Kasumi-1 (cell line): ENCODE measurements around the gene OTX1.
"Not testable (repeated sequence)": the region's sequence is repeated elsewhere in the genome, so short reads cannot be mapped to it uniquely, and the experiment has no call there.

Source experiments
- DNase-seq, 2 experiments: peaks; one replicate each; lab custom pipeline; 2025; lab: John Stamatoyannopoulos, UW

Gene OTX1

GRCh38 chr2:63050334-63051041, at the start of gene OTX1:
OTX1 (plus strand) TSS chr2:63050830; CDS start chr2:63052991, 2,161 bp downstream.
- peak; percentile 55 to 64 for DNase-seq

- no peak for DNase-seq
Measured at GRCh38 chr2:63001576-63001975, 49.1 kb upstream of the OTX1 start.

GRCh38 chr2:63003351-63003750, 47.3 kb upstream of the OTX1 start:
- no peak for DNase-seq

- DNase-seq, result no peak
Measured at GRCh38 chr2:63007813-63008458, 42.7 kb upstream of the OTX1 start.

GRCh38 chr2:63008838-63009237, 41.8 kb upstream of the OTX1 start:
- DNase-seq, result no peak

- DNase-seq, result no peak
Measured at GRCh38 chr2:63009490-63009889, 41.1 kb upstream of the OTX1 start.

- no peak for DNase-seq
Measured at GRCh38 chr2:63012541-63012940, 38.1 kb upstream of the OTX1 start.

GRCh38 chr2:63013438-63013837, 37.2 kb upstream of the OTX1 start:
- no peak for DNase-seq

- DNase-seq, result no peak
Measured at GRCh38 chr2:63015389-63015788, 35.2 kb upstream of the OTX1 start.

GRCh38 chr2:63018439-63018838, 32.2 kb upstream of the OTX1 start:
- no peak for DNase-seq

- not testable (repeated sequence) for DNase-seq
Measured at GRCh38 chr2:63019686-63020085, 30.9 kb upstream of the OTX1 start.

- peak; percentile 70 to 90 for DNase-seq
Measured at GRCh38 chr2:63023444-63023843, 27.2 kb upstream of the OTX1 start.

GRCh38 chr2:63027220-63027619, 23.4 kb upstream of the OTX1 start:
- no peak for DNase-seq

- no peak for DNase-seq
Measured at GRCh38 chr2:63029058-63029457, 21.6 kb upstream of the OTX1 start.

GRCh38 chr2:63034526-63034925, 16.1 kb upstream of the OTX1 start:
- no peak for DNase-seq

- no peak for DNase-seq
Measured at GRCh38 chr2:63035169-63035568, 15.5 kb upstream of the OTX1 start.

- no peak for DNase-seq
Measured at GRCh38 chr2:63035660-63036059, 15.0 kb upstream of the OTX1 start.

GRCh38 chr2:63038034-63038433, 12.6 kb upstream of the OTX1 start:
- no peak for DNase-seq

- no peak for DNase-seq
Measured at GRCh38 chr2:63040586-63040985, 10.0 kb upstream of the OTX1 start.

GRCh38 chr2:63041592-63041991, 9.0 kb upstream of the OTX1 start:
- DNase-seq, result no peak

GRCh38 chr2:63044362-63045327, 6.0 kb upstream of the OTX1 start:
- no peak for DNase-seq

GRCh38 chr2:63046552-63046951, 4.1 kb upstream of the OTX1 start:
- no peak for DNase-seq

- no peak for DNase-seq
Measured at GRCh38 chr2:63046961-63047320, 3.7 kb upstream of the OTX1 start.
